ENCODE results near the gene PDAP1. TPM values are rescaled to one million over a fixed set of nuclear protein-coding genes. Genes with fewer than 3 reads are reported as not detected.

Gene PDAP1
- total RNA-seq, 1 experiment from 2014 or later, result 147 TPM

GRCh38 chr7:99394188-99394502 is 14.3 kb downstream of the PDAP1 start:
- intact Hi-C loops (cut with micrococcal nuclease; ENCODE audit: unreplicated experiment), result no loop called here
- no TSS peak for BruUV-seq (replicated peaks)
- H3K27me3 ChIP-seq (ENCODE audit: control insufficient read depth, insufficient read depth, low read length), result no peaks in the 10 kb centered on the region

GRCh38 chr7:99393355-99394187 is 14.8 kb downstream of the PDAP1 start:
- no TSS peak for BruUV-seq (replicated peaks)
- peak overlapping the region in 1 of 2 experiments; percentile 7; a peak in 1 of 4 replicates for H3K4me3 ChIP-seq (ENCODE audit: low read depth in 2 of 2, low read length in 2 of 2)
- intact Hi-C loops (cut with micrococcal nuclease; ENCODE audit: unreplicated experiment), result no loop called here
- peaks cover 52% of the 10 kb centered on the region for H3K4me1 ChIP-seq (ENCODE audit: control insufficient read depth, insufficient read depth, low read length)
- 0 out of 2 replicates have a peak, but pooled peaks cover 4% of the 10 kb centered on the region for H3K36me3 ChIP-seq (ENCODE audit: control insufficient read depth, insufficient read depth, low read length)
- POLR2A ChIA-PET, result interaction anchor here (0.6 to 0.9 kb wide), 4 partner anchors 9 to 626 kb away, joined by 4 to 17 read pairs (median 7); no protein-coding TSS in a partner anchor
- in situ Hi-C loops (cut with HindIII; ENCODE audit: low pct_unique_long_range_greater_than_20kb, low sequenced_read_pairs), result no loop called here
- peak overlapping the region; percentile 53 for H3K27ac ChIP-seq (ENCODE audit: low read length)
- H3K9me3 ChIP-seq (ENCODE audit: control insufficient read depth, insufficient read depth, low read depth, low read length), result no peaks in the 10 kb centered on the region
- DNase-seq (ENCODE audit: low read depth, low spot score), result no peak
- TF ChIP-seq TCF7L2 (IDR thresholded peaks at IDR 0.05; ENCODE audit: low read depth, low read length), result no peak
- TF ChIP-seq POLR2AphosphoS5 (IDR thresholded peaks at IDR 0.05; ENCODE audit: low read depth, low read length), result peak; percentile 55
- TF ChIP-seq REST (IDR thresholded peaks at IDR 0.05; ENCODE audit: insufficient read depth in 1 of 2, low read depth in 2 of 2, low read length in 1 of 2), result no peak
- ATAC-seq, result peak; percentile 32
- CTCF ChIA-PET, result no interaction called here
- H3K27me3 ChIP-seq (ENCODE audit: control insufficient read depth, insufficient read depth, low read length), result no peaks in the 10 kb centered on the region

More at GRCh38 chr7:99394188-99394502, 14.3 kb downstream of the PDAP1 start:
- H3K27ac ChIP-seq (ENCODE audit: low read length), result no peak overlapping the region
- POLR2A ChIA-PET, result interaction anchor here (0.6 to 0.7 kb wide), 3 partner anchors 9 to 625 kb away, joined by 4 to 17 read pairs (median 8); no protein-coding TSS in a partner anchor
- ATAC-seq (no peak), DNase-seq (ENCODE audit: low read depth, low spot score) (no peak)
- 0 out of 2 replicates have a peak, but pooled peaks cover 4% of the 10 kb centered on the region for H3K36me3 ChIP-seq (ENCODE audit: control insufficient read depth, insufficient read depth, low read length)
- TF ChIP-seq REST (IDR thresholded peaks at IDR 0.05; ENCODE audit: insufficient read depth in 1 of 2, low read depth in 2 of 2, low read length in 1 of 2) (no peak), POLR2AphosphoS5 (IDR thresholded peaks at IDR 0.05; ENCODE audit: low read depth, low read length) (no peak), TCF7L2 (IDR thresholded peaks at IDR 0.05; ENCODE audit: low read depth, low read length) (no peak), CTCF (IDR thresholded peaks at IDR 0.05) (no peak), SIN3A (IDR thresholded peaks at IDR 0.05; ENCODE audit: borderline replicate concordance, insufficient read depth, low read depth, low read length) (no peak)
- peaks cover 58% of the 10 kb centered on the region for H3K4me1 ChIP-seq (ENCODE audit: control insufficient read depth, insufficient read depth, low read length)
- in situ Hi-C loops (cut with HindIII; ENCODE audit: low pct_unique_long_range_greater_than_20kb, low sequenced_read_pairs), result no loop called here
- CTCF ChIA-PET, result no interaction called here
- H3K9me3 ChIP-seq (ENCODE audit: control insufficient read depth, insufficient read depth, low read depth, low read length), result no peaks in the 10 kb centered on the region
- H3K4me3 ChIP-seq (ENCODE audit: low read depth in 2 of 2, low read length in 2 of 2), result no peak overlapping the region
